ENCODE results near the gene UXT. TPM values are rescaled to one million over a fixed set of nuclear protein-coding genes. Genes with fewer than 3 reads are reported as not detected.
A peak's percentile ranks its signal among the peaks of the same experiment; 100 is the strongest.

UXT gene
- total RNA-seq, 2 experiments from 2014 or later = 198 to 210 TPM

DNA sequence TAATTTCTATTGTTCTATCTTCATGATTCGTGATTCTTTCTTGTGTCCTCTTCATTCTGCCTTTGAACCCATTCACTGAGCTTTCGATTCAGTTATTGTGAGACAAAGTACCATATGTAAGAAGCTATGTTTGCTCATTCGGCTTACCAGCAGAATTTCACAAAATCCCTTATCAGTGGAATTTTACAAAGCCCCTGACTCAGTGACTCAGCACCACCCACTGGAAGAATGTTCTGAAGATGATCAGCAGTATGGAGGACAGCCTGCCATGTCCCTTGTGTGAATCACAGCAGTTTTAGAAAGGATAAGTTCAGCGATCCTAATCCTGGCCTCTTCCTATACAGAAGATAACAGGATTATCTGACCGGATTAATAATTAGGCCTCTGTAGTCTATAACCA, 5.8 kb upstream of the UXT start:
- Mint-ChIP-seq H3K27me3 (no peaks in the 10 kb centered on the region), H3K4me3 (no peak overlapping the region), H3K9me3 (no peaks in the 10 kb centered on the region), H3K36me3 (no peaks in the 10 kb centered on the region), H3K4me1 (ENCODE audit: low read depth) (peaks cover 29% of the 10 kb centered on the region), H3K27ac (peak overlapping the region; percentile 59)
- ChIA-PET CTCF (no interaction called here), POLR2A (no interaction called here)
- DNase-seq = no peak
- intact Hi-C loops (cut with micrococcal nuclease) = loop anchor here (5.0 kb wide), 1 partner anchor 173 kb away; the partner anchor contains the start of gene ZNF81

DNA sequence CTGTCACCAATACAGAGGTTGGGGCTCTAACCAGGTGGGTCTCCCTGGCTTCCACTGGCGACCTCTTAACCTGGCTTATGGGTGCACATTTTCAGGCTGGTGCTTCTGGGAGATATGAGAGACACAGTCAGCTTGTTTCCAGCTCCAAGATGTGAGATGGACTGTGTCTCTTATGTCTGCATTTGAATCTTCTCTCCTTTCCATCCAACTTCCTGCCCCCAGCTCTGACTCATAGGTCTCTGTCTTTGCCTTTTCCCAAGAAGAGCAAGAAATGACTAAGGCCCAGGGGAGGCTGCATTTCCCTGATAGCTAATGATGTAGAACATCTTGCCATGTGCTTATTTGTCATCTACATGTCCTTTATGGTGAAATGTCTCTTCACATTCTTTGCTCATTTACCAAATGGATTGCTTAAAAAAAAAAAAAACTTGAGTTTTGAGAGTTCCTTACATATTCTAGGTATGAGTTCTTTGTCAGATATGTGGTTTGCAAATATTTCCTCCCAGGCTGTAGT, 3.2 kb upstream of the UXT start:
- peak; percentile 76 for DNase-seq
- H3K36me3 Mint-ChIP-seq = peaks cover 2% of the 10 kb centered on the region
- no peaks in the 10 kb centered on the region for H3K27me3 Mint-ChIP-seq
- H3K4me3 Mint-ChIP-seq = peak overlapping the region; percentile 35
- peaks cover 36% of the 10 kb centered on the region for H3K4me1 Mint-ChIP-seq (ENCODE audit: low read depth)
- intact Hi-C loops (cut with micrococcal nuclease) = loop anchor here (1.0 to 5.0 kb wide), 2 partner anchors 12 to 175 kb away; partner anchors contain the start of genes ELK1 and ZNF81
- POLR2A ChIA-PET = interaction anchor here (1.9 kb wide), 1 partner anchor 12 kb away, joined by 6 read pairs; the partner anchor contains the start of gene ELK1
- CTCF ChIA-PET = interaction anchor here (0.8 kb wide), 1 partner anchor 33 kb away, joined by 3 read pairs; the partner anchor contains the start of gene CFP
- peak overlapping the region; percentile 98 for H3K27ac Mint-ChIP-seq
- H3K9me3 Mint-ChIP-seq = no peaks in the 10 kb centered on the region

DNA sequence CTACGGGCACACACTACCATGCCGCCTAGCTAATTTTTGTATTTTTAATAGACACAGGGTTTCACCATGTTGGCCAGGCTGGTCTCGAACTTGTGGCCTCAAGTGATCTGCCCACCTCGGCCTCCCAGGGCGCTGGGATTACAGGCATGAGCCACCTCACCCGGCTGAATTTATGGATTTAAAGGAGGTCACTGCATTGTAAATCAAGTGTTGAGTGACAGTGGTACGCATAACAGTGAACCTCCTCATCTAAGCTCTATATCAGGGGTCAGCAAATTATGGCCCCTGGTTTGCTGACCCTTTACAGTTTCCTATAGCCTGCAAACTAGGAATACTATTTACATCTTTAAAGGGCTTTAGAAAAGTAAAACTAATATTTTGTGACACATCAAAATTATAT, 2.6 kb upstream of the UXT start:
- no peaks in the 10 kb centered on the region for H3K9me3 Mint-ChIP-seq
- ChIA-PET CTCF (no interaction called here), POLR2A (interaction anchor here (1.9 kb wide), 1 partner anchor 11 kb away, joined by 6 read pairs; the partner anchor contains the start of gene ELK1)
- no peak overlapping the region for H3K4me3 Mint-ChIP-seq
- peaks cover 8% of the 10 kb centered on the region for H3K36me3 Mint-ChIP-seq
- intact Hi-C loops (cut with micrococcal nuclease) = loop anchor here (5.0 kb wide), 1 partner anchor 176 kb away; the partner anchor contains the start of gene ZNF81
- H3K4me1 Mint-ChIP-seq (ENCODE audit: low read depth) = peaks cover 42% of the 10 kb centered on the region
- peak overlapping the region; percentile 98 for H3K27ac Mint-ChIP-seq
- DNase-seq = no peak
- no peaks in the 10 kb centered on the region for H3K27me3 Mint-ChIP-seq

DNA sequence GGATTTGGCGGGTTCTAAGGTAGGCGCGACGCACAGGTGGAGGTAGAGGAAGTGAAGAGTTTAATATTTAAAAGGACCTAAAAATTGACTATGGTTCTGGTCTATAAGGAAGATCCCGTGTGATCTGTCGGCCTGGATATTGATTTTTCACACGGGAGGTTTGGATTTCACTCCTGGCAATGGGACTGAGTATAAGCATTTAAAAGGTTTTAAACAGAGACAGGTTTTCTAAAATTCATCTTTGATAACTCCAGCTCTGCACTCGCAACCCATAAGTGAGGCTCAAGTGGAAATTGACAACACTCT, 394 bp upstream of the UXT start:
- ChIA-PET CTCF (no interaction called here), POLR2A (no interaction called here)
- Mint-ChIP-seq H3K27me3 (no peaks in the 10 kb centered on the region), H3K27ac (peak overlapping the region; percentile 98), H3K4me1 (ENCODE audit: low read depth) (peaks cover 50% of the 10 kb centered on the region), H3K36me3 (peaks cover 26% of the 10 kb centered on the region), H3K4me3 (peak overlapping the region; percentile 87), H3K9me3 (no peaks in the 10 kb centered on the region)
- no peak for DNase-seq
- intact Hi-C loops (cut with micrococcal nuclease) = loop anchor here (2.0 to 10.0 kb wide), 5 partner anchors 99 to 515 kb away; partner anchors contain the start of genes ARAF, CDK16, NDUFB11 and RBM10

DNA sequence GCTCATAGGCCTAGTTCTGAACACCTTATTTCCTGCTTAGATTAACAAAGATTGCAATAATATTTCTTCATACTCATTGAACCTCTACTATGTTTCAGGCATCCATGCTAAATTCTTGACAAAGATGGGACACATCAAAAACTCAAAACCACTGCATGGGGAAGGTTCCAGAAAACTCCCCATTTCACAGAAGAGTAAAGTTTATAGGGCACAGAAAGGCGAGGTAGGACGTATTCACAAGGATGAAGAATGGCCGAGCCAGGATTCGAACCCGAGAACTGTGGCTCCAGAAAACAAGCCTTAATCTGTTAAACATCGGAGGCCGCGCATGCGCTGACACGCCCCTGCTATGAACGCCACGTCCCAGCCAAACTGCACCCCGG, 688 bp downstream of the UXT start:
- peaks cover 48% of the 10 kb centered on the region for H3K4me1 Mint-ChIP-seq (ENCODE audit: low read depth)
- H3K9me3 Mint-ChIP-seq = no peaks in the 10 kb centered on the region
- DNase-seq = no peak
- H3K4me3 Mint-ChIP-seq = peak overlapping the region; percentile 87
- peak overlapping the region; percentile 98 for H3K27ac Mint-ChIP-seq
- CTCF ChIA-PET = no interaction called here
- intact Hi-C loops (cut with micrococcal nuclease) = loop anchor here (1.0 to 10.0 kb wide), 6 partner anchors 8 to 513 kb away; partner anchors contain the start of genes ARAF, CDK16, ELK1 and NDUFB11
- peaks cover 30% of the 10 kb centered on the region for H3K36me3 Mint-ChIP-seq
- no peaks in the 10 kb centered on the region for H3K27me3 Mint-ChIP-seq
- POLR2A ChIA-PET = no interaction called here

DNA sequence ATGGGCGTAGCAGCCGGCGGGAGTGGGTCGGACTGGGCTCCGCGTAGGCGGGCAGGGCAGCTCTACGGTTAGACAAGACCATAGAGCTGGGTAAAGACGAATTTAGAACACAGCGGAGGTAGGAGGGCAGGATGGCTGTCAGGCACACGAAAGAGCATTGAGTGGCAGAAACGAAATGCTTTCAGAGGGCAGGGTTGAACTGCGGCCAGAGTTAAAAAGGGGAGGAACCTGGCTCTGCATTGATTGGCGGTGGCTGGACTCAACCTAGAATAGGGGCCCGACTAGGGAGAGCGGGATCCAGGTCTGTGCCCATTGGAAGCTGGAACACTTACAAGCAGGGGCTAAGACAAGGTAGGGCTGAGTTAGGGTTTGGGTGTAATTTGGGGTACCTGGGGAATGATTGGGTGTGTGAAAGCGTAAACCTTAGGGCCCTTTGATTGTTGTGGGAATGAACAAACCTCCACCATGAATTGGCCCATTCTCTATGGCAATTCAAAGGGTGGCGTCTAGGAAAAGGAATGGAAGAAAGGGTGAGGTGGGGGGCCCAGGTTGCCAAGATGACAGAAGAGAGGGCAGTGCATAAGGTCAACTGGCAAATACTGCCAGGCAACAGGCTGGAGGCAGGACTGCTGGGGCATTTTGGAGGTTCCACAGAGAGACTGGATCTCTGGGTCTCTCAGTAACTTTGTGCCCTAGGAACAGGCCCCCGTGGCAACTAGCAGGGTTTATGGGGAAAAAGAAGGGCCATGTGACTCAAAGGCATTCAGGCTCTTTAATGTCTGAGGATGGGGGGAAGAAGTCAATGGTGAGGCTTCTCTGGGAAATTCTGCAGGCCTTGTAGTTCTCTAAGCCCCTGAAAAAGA, 7.7 kb downstream of the UXT start:
- H3K27ac Mint-ChIP-seq = peak overlapping the region; percentile 91
- H3K9me3 Mint-ChIP-seq = no peaks in the 10 kb centered on the region
- POLR2A ChIA-PET = interaction anchor here (0.8 to 1.9 kb wide), 2 partner anchors 10 to 95 kb away, joined by 5 to 6 read pairs; no protein-coding TSS in a partner anchor
- DNase-seq = no peak
- H3K27me3 Mint-ChIP-seq = no peaks in the 10 kb centered on the region
- CTCF ChIA-PET = no interaction called here
- peak overlapping the region; percentile 84 for H3K4me3 Mint-ChIP-seq
- intact Hi-C loops (cut with micrococcal nuclease) = loop anchor here (2.0 to 10.0 kb wide), 4 partner anchors 69 to 506 kb away; partner anchors contain the start of genes ARAF, NDUFB11, RBM10 and TIMP1
- H3K36me3 Mint-ChIP-seq = peaks cover 56% of the 10 kb centered on the region
- peaks cover 47% of the 10 kb centered on the region for H3K4me1 Mint-ChIP-seq (ENCODE audit: low read depth)

DNA sequence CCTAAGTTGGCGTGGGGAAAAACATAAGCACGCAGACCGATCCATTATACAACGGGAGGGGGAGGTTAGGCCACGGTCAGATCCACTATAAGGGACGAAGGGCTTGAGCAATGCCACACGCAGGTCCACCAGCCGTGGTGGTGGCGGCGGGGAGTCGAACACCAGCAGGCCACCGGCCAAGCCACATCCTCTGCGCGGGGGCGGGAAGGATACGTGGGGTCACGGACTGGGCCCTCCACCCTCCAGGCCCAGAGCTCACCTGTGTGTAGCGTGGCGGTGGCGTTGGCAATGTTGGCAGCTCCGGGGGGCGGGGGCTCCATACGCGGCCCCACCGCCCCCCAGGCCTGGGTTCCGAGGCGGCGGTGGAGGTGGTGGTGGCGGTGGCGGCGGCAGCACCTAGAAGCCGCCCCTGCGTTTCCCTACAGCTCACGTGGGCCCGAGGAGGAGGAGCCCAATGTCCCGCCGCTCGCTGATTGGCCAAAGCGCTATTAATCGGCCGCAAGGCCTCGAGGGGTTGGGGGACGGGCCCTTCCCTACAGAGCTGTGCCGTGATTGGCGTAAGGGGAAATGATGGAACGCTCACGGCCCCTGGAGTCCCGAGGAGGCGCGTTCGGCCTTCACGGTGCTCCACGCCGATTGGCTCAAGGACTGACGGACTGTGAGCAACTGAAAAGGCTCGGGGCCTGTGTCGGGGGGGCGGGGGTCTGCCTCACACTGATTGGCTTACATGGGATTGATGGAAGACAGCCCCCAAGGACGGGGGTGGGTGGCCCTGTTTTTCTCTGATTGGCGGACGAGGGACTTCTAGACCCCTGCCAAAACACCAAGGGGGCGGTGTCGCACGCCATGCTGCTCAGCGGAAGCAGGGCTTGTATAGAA, 8.6 kb downstream of the UXT start, which contains the start of gene ELK1:
ELK1 (minus strand) TSS at position 400 of the 879 bp plus-strand sequence. CDS start 9,122 bp downstream, outside the sequence.
- H3K9me3 Mint-ChIP-seq = no peaks in the 10 kb centered on the region
- ChIA-PET POLR2A (interaction anchor here (0.8 to 1.9 kb wide), 2 partner anchors 11 to 94 kb away, joined by 5 to 6 read pairs; no protein-coding TSS in a partner anchor), CTCF (no interaction called here)
- H3K27me3 Mint-ChIP-seq = no peaks in the 10 kb centered on the region
- peak within 1 kb of the TSS; percentile 84 for H3K4me3 Mint-ChIP-seq
- peaks cover 41% of the 10 kb centered on the region for H3K4me1 Mint-ChIP-seq (ENCODE audit: low read depth)
- peak within 1 kb of the TSS; percentile 93 for H3K27ac Mint-ChIP-seq
- H3K36me3 Mint-ChIP-seq = peaks cover 48% of the 10 kb centered on the region
- intact Hi-C loops (cut with micrococcal nuclease) = loop anchor here (1.0 to 10.0 kb wide), 6 partner anchors 8 to 506 kb away; partner anchors contain the start of genes ARAF, NDUFB11, RBM10 and TIMP1
- peak; percentile 94 for DNase-seq

DNA sequence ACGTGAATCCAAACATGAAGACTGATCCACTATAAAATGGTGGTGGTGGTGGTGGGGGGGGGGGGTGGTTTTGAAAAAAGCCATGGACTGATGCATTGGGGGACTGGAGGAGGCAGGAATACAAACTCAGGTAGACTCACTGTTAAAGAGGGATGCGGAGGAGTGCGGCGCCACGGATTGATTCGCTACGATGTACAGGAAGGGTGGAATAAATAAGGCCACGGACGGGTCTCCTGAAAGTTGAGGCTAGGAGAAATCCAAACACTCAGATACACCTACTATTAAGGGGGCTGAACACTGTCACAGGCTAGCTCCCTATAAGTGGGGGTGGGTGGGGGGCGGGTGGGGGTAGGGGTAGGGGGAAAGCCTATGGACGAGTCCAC, 9.2 kb downstream of the UXT start:
- Mint-ChIP-seq H3K4me1 (ENCODE audit: low read depth) (peaks cover 45% of the 10 kb centered on the region), H3K9me3 (no peaks in the 10 kb centered on the region), H3K27ac (peak overlapping the region; percentile 93), H3K36me3 (peaks cover 45% of the 10 kb centered on the region), H3K4me3 (peak overlapping the region; percentile 84), H3K27me3 (no peaks in the 10 kb centered on the region)
- CTCF ChIA-PET = no interaction called here
- no peak for DNase-seq
- POLR2A ChIA-PET = interaction anchor here (1.9 kb wide), 1 partner anchor 12 kb away, joined by 6 read pairs; no protein-coding TSS in a partner anchor
- intact Hi-C loops (cut with micrococcal nuclease) = loop anchor here (1.0 to 10.0 kb wide), 6 partner anchors 9 to 505 kb away; partner anchors contain the start of genes ARAF, NDUFB11, RBM10 and TIMP1

DNA sequence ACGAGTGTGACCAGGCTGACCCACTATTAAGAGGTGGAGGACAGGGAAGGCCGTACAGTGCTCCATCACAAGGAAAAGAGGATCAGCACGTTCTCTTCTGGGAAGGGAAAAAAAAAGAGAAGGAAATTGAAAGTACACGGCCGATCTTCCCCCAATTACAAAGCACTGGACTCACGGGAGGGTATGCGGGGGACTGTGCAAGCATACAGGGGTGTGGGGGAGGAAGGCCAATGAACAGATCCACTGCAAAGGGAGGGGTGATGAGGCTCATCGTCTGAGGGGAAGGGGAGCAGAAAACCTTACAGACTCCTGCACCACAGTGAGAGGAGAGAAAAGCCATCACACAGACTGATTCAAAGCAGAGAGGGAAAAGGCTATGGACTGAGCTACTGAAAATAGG, 9.7 kb downstream of the UXT start:
- DNase-seq = no peak
- Mint-ChIP-seq H3K36me3 (peaks cover 41% of the 10 kb centered on the region), H3K4me1 (ENCODE audit: low read depth) (peaks cover 48% of the 10 kb centered on the region), H3K27me3 (no peaks in the 10 kb centered on the region), H3K9me3 (no peaks in the 10 kb centered on the region), H3K4me3 (peak overlapping the region; percentile 84), H3K27ac (peak overlapping the region; percentile 93)
- CTCF ChIA-PET = no interaction called here
- intact Hi-C loops (cut with micrococcal nuclease) = no loop called here
- POLR2A ChIA-PET = no interaction called here

DNA sequence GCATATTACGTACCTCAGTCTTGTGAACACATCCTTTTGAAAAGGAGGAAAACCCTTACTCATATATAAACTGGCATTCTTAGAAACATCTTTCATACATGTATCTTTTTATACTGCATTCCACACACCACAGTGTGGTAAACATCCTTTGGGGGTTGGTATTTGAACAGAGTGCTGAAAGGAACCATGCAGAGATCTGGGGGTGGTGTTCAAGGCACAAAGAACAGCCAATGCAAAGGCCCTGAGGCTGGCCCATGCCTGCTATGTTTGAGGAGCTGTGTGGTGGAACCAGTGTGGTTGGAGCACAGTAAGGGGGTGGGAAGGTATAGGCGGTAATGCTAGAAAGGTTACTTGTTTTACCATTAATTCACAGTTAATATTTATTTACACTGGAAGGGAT, 10.6 kb downstream of the UXT start:
- Mint-ChIP-seq H3K27ac (peak overlapping the region; percentile 93), H3K27me3 (no peaks in the 10 kb centered on the region), H3K36me3 (peaks cover 39% of the 10 kb centered on the region), H3K4me1 (ENCODE audit: low read depth) (peaks cover 48% of the 10 kb centered on the region), H3K9me3 (no peaks in the 10 kb centered on the region), H3K4me3 (peak overlapping the region; percentile 84)
- intact Hi-C loops (cut with micrococcal nuclease) = no loop called here
- peak; percentile 35 for DNase-seq
- ChIA-PET CTCF (no interaction called here), POLR2A (no interaction called here)

DNA sequence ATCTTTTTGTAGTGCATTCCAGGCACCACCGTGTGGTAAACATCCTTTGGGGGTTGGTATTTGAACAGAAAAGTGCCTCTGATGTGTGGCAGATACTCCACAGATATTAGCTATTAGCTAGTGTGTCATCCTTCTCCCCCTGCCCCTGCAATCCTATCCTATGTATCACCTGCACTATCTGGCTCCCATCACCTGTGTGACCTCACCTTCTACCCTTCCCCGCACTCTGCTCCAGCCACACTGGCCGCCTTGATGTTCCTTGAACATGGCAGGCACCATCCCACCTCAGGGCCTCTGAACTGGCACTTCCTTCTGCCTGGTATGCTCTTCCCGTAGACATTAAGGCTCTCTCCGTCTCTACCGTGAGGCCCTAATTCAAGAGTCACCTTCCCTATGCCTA, 12.3 kb downstream of the UXT start:
- POLR2A ChIA-PET = no interaction called here

More for the DNA sequence above, 12.3 kb downstream of the UXT start:
- Mint-ChIP-seq H3K27ac (no peak overlapping the region), H3K4me1 (ENCODE audit: low read depth) (peaks cover 43% of the 10 kb centered on the region), H3K27me3 (no peaks in the 10 kb centered on the region), H3K36me3 (peaks cover 33% of the 10 kb centered on the region), H3K4me3 (no peak overlapping the region), H3K9me3 (no peaks in the 10 kb centered on the region)
- DNase-seq = no peak
- CTCF ChIA-PET = no interaction called here
- intact Hi-C loops (cut with micrococcal nuclease) = no loop called here

Measured in activated CD4-positive, alpha-beta memory T cell treated with anti-CD3 and anti-CD28 coated beads for 36 hours (primary cell).